Limb (tissue), 2 donors: ENCODE measurements around the gene SKIC2.
"Not testable (repeated sequence)": the region's sequence is repeated elsewhere in the genome, so short reads cannot be mapped to it uniquely, and the experiment has no call there.

ENCODE experiments used
- DNase-seq, 2 donors: peaks; one replicate each; pipeline ENCODE4 v3.0.0-alpha.2; 2016; ENCODE audit errors: extremely low spot score in 2 of 2

Gene SKIC2

GRCh38 chr6:32003301-32003700, 44.3 kb downstream of the SKIC2 start:
- DNase-seq, result not testable (repeated sequence)

DNA sequence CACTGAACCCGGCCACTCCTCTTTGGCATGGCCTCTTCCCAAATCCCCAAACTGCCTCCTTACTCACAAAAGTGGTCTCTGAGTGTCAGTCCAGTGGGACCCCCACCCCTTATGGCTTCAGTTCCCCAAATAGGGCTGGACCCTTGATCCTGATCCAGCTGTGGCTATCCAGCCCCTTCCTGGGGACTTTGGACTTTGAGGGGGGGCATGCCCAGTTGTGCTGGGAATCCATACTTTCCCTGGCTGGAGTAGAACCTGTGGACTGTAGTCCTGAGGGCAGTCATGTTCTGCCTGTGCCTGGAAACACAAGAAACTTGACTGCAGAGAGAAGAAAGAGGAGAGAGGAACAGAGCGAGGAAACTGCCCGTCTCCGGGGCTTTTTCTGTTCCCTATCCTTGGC, 45.4 kb downstream of the SKIC2 start:
- not testable (repeated sequence) for DNase-seq

- DNase-seq, result not testable (repeated sequence)
Measured at GRCh38 chr6:32004864-32005537, 46.0 kb downstream of the SKIC2 start.

GRCh38 chr6:32005538-32005880, 46.5 kb downstream of the SKIC2 start:
- not testable (repeated sequence) for DNase-seq

DNA sequence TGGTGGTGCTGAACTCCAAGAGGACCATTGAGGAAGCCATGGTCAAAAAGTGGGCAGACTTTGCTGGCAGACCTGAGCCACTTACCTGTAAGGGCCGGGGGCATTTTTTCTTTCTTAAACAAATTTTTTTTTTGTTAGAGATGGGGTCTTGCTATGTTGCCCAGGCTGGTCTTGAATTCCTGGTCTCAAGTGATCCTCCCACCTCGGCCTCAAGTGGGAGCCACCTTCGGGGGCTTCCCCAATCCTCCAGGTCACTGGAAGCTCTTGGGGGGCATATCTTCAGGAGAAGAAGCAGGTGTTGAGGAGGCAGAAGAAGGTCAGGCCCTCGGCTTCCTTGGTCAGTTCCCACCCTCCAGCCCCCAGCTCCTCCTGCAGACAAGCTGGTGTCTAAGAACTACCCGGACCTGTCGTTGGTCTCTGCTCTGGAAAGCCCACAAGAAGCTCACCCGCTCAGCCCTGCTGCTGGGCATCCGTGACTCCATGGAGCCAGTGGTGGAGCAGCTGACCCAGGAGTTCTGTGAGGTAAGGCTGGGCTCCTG, 47.1 kb downstream of the SKIC2 start:
- DNase-seq, result not testable (repeated sequence)

DNA sequence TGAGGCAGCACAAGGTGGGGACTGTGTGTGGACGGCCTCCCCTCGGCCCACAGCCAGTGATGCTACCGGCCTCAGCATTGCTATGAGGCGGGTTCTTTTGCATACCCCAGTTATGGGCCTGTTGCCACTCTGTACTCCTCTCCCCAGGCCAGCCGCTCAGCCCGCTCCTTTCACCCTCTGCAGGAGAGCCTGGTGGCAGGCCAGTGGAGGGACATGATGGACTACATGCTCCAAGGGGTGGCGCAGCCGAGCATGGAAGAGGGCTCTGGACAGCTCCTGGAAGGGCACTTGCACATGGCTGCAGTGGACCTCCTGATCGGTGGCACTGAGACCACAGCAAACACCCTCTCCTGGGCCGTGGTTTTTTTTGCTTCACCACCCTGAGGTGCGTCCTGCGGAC, 48.1 kb downstream of the SKIC2 start:
- not testable (repeated sequence) for DNase-seq

- not testable (repeated sequence) for DNase-seq
Measured at GRCh38 chr6:32008037-32008436, 49.1 kb downstream of the SKIC2 start.

- not testable (repeated sequence) for DNase-seq
Measured at GRCh38 chr6:32008616-32009015, 49.6 kb downstream of the SKIC2 start.

GRCh38 chr6:32009537-32009936, 50.6 kb downstream of the SKIC2 start:
- DNase-seq, result not testable (repeated sequence)

DNA sequence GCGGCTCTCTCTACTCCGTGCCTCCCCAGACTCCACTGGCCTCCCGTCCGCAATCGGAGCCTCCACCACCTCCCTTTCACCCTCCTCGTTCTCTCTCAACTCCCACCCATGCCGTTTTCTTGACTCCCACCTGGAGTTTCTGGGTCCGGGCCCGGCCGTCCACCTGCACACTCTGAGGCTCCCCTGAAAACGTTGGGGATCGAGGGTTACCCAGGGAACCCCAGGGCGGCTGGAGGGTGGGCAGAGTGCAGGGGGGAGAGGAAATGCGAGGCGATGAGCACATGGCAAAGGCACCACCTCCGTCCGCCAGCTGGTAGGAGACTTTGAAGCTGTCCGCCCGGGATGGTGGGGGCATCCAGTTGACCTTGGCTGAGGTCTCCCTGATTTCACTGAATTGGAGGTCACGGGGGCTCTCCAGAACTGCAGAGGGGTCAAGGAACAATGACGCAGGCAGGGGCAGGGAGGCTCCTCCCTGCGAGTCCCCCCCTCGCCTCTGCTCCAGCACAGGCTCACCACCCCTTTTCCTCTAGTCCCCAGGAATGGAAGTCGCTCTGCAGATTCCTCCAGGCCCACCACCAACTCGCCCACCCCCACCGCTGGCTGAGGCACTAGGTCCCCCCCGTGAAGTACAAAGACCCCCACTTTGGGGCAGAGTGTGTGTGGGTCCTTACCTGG, 52.0 kb downstream of the SKIC2 start:
- DNase-seq, result peak in 1 of 2 donors; percentile 20

DNA sequence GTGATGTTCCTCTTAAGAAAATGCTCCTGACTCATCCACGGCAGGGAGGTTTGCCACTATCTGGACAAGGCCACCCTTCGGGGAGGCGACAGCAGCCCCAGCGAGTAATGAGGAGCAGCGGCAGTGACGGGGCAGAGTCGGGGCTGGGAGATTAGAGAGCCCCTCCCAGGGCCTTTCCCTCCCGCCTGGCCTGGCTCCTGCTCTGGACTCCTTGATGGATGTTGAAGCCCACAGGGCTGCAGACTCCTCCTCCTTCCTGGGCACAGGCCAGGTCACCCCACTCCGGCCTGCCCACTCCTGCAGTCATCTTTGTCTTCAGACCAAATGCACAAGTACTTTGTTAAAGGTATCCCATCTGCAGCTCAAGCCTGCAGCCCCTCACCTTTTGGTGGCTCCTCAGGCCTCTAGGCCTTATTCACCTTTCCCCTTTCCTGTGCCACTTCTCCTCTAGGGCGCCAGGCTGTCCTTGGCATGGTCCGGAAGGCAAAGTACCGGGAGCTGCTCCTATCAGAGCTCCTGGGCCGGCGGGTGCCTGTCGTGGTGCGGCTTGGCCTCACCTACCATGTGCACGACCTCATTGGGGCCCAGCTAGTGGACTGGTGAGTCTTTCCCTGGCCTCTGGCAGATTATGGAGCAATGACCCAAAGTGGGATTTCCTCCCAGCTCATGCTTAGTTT, 54.1 kb downstream of the SKIC2 start:
- not testable (repeated sequence) for DNase-seq

DNA sequence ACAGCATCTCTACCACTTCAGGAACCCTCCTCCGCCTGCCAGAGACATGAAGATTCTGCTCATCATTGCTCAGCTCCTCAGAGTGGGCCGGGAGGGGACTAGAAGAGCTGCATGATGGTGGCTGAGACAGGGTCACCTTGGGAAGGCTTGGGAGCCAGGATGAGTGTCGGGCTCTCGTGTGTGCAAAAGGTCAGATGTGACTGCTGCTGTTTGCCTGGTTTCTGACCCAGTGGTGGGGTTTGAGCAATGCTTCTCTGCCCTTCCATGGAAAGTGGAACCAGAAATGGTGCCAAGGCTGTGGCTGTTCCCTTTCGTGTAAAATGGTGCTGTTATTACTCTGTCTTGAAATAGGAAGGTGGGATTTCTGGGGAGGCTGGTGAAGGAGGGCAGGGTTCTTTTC, 54.8 kb downstream of the SKIC2 start:
- DNase-seq, result not testable (repeated sequence)

DNA sequence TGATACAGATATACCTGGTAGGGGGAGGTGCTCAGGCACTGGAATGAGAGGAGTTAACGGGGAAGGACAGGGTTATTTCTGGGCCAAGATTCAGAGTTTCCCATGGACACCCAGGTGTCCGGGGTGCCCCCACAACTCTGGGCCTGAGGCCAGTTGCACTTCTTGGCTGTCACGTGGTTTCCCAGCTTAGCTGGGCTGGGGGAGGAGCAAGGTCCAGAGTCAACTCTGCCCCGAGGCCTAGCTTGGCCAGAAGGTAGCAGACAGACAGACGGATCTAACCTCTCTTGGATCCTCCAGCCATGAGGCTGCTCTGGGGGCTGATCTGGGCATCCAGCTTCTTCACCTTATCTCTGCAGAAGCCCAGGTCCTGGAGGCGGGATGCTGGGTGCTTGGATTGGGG, 55.6 kb downstream of the SKIC2 start, which contains the start of gene C4B:
TSS of gene C4B (plus strand) at position 249 of the 400 bp plus-strand sequence. CDS start at position 300, 51 bp downstream.
- not testable (repeated sequence) for DNase-seq
